Measurements from ENCODE around the gene C10orf71. TPM values are rescaled to one million over a fixed set of nuclear protein-coding genes. Genes with fewer than 3 reads are reported as not detected.

C10orf71 gene
- total RNA-seq, 1 donor from 2014 or later = not detected

DNA sequence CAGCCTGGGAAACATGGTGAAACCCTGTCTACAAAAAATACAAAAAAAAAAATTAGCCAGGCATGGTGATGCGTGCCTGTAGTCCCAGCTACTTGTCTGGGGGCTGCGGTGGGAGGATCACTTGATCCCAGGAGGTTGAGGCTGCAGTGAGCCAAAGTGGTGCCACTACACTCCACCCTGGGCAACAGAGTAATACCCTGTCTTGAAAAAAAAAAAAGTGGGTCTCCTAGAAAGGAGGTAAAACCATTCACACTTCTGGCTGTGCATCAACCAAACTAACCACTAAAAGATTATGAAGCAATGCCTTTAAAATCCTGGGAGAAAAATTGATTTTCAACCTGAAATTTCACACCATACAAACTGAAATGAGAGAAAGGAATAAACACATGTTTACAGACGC, 35.4 kb upstream of the C10orf71 start:
- peaks cover 23% of the 10 kb centered on the region for H3K9me3 Mint-ChIP-seq
- intact Hi-C loops (cut with micrococcal nuclease) = no loop called here
- no peak for DNase-seq (ENCODE audit: low spot score)
- no peak overlapping the region for H3K27ac Mint-ChIP-seq
- H3K27me3 Mint-ChIP-seq (ENCODE audit: low read depth) = peaks cover 16% of the 10 kb centered on the region
- H3K36me3 Mint-ChIP-seq (ENCODE audit: low read depth) = no peaks in the 10 kb centered on the region
- H3K4me3 Mint-ChIP-seq (ENCODE audit: low read depth) = no peak overlapping the region
- no peaks in the 10 kb centered on the region for H3K4me1 Mint-ChIP-seq (ENCODE audit: low read depth)

DNA sequence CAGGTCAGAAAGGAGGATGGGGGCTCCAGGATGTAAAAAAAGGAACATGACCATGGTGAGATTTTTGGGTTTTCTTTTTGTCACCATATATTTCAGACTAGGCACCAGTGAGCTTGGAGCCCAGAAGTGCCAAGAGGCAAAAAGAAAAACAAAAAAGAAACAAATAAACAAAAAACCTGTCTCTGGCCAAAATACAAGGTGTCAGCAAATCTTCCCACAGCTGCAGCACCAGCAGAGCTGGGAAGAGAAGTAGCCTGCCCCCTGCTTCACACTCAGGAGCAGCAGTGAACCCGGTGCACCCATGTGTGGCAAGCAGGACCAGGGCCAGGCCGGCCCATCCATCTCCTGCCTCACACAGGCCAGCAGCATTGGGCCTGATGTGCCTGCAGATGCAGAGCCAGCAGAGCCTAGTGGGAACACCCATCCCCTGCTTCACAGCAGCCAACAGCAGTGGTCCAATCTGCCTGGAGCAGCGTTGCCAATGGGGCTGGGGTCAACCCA, 34.7 kb upstream of the C10orf71 start:
- Mint-ChIP-seq H3K27me3 (ENCODE audit: low read depth) (peaks cover 16% of the 10 kb centered on the region), H3K9me3 (peaks cover 23% of the 10 kb centered on the region), H3K4me3 (ENCODE audit: low read depth) (no peak overlapping the region), H3K27ac (no peak overlapping the region), H3K4me1 (ENCODE audit: low read depth) (no peaks in the 10 kb centered on the region), H3K36me3 (ENCODE audit: low read depth) (no peaks in the 10 kb centered on the region)
- intact Hi-C loops (cut with micrococcal nuclease) = no loop called here
- DNase-seq (ENCODE audit: low spot score) = no peak

DNA sequence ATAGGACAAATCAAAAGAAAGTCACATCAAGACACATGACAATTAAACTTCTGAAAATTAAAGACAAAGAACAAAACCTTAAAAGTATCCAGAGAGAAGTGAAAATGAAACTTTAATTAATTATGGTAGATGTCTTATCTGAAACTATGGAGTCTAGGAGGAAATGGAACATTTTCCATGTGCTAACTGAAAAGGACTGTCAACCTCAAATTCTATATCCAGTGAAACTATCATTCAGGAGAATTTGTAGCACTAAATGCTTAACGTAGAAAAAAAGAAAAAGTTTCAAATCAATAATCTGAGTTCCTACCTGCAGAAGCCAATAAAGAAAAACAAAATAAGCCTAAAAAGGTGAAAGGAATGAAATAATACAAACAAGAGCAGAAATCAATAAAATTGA, 33.1 kb upstream of the C10orf71 start:
- Mint-ChIP-seq H3K4me3 (ENCODE audit: low read depth) (no peak overlapping the region), H3K27ac (no peak overlapping the region), H3K36me3 (ENCODE audit: low read depth) (no peaks in the 10 kb centered on the region), H3K4me1 (ENCODE audit: low read depth) (no peaks in the 10 kb centered on the region), H3K27me3 (ENCODE audit: low read depth) (peaks cover 21% of the 10 kb centered on the region), H3K9me3 (peaks cover 23% of the 10 kb centered on the region)
- DNase-seq (ENCODE audit: low spot score) = no peak
- intact Hi-C loops (cut with micrococcal nuclease) = no loop called here

- H3K4me3 Mint-ChIP-seq (ENCODE audit: low read depth) = no peak overlapping the region
- H3K4me1 Mint-ChIP-seq (ENCODE audit: low read depth) = peaks cover 5% of the 10 kb centered on the region
- H3K36me3 Mint-ChIP-seq (ENCODE audit: low read depth) = no peaks in the 10 kb centered on the region
- peaks cover 23% of the 10 kb centered on the region for H3K9me3 Mint-ChIP-seq
- DNase-seq (ENCODE audit: low spot score) = no peak
- H3K27me3 Mint-ChIP-seq (ENCODE audit: low read depth) = peaks cover 21% of the 10 kb centered on the region
- H3K27ac Mint-ChIP-seq = no peak overlapping the region
- intact Hi-C loops (cut with micrococcal nuclease) = no loop called here
Observed at GRCh38 chr10:49268185-49268584, 30.8 kb upstream of the C10orf71 start.

DNA sequence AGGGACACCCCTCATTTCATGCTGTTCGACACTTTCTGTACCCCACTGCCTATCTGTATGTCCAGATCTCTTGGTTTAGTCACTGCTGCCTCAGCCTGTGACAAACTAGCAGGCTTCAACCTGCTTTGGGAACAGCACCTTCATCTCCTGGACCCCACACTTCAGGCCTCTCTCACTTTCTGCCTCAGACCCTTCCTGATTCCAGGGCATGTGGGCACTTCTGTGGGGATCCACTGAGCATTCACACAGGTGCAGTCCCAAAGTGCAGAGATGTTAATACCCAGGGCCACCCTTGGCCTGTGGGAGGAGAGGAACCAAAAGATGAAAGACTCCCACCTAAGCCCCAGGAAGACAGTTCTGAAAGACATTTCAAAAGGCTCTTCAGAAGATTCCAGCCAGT, 29.4 kb upstream of the C10orf71 start:
- H3K27me3 Mint-ChIP-seq (ENCODE audit: low read depth) = peaks cover 17% of the 10 kb centered on the region
- H3K36me3 Mint-ChIP-seq (ENCODE audit: low read depth) = no peaks in the 10 kb centered on the region
- H3K4me1 Mint-ChIP-seq (ENCODE audit: low read depth) = peaks cover 5% of the 10 kb centered on the region
- no peak for DNase-seq (ENCODE audit: low spot score)
- no peak overlapping the region for H3K27ac Mint-ChIP-seq
- peaks cover 23% of the 10 kb centered on the region for H3K9me3 Mint-ChIP-seq
- intact Hi-C loops (cut with micrococcal nuclease) = no loop called here
- no peak overlapping the region for H3K4me3 Mint-ChIP-seq (ENCODE audit: low read depth)

GRCh38 chr10:49270565-49270964, 28.4 kb upstream of the C10orf71 start:
- Mint-ChIP-seq H3K27me3 (ENCODE audit: low read depth) (peaks cover 13% of the 10 kb centered on the region), H3K9me3 (peaks cover 16% of the 10 kb centered on the region), H3K27ac (no peak overlapping the region), H3K4me3 (ENCODE audit: low read depth) (no peak overlapping the region), H3K4me1 (ENCODE audit: low read depth) (peaks cover 5% of the 10 kb centered on the region), H3K36me3 (ENCODE audit: low read depth) (no peaks in the 10 kb centered on the region)
- DNase-seq (ENCODE audit: low spot score) = no peak
- intact Hi-C loops (cut with micrococcal nuclease) = no loop called here

GRCh38 chr10:49271346-49271745, 27.6 kb upstream of the C10orf71 start:
- peaks cover 8% of the 10 kb centered on the region for H3K9me3 Mint-ChIP-seq
- H3K27me3 Mint-ChIP-seq (ENCODE audit: low read depth) = peaks cover 15% of the 10 kb centered on the region
- no peak overlapping the region for H3K4me3 Mint-ChIP-seq (ENCODE audit: low read depth)
- peaks cover 5% of the 10 kb centered on the region for H3K4me1 Mint-ChIP-seq (ENCODE audit: low read depth)
- H3K36me3 Mint-ChIP-seq (ENCODE audit: low read depth) = no peaks in the 10 kb centered on the region
- no peak for DNase-seq (ENCODE audit: low spot score)
- intact Hi-C loops (cut with micrococcal nuclease) = no loop called here
- no peak overlapping the region for H3K27ac Mint-ChIP-seq

DNA sequence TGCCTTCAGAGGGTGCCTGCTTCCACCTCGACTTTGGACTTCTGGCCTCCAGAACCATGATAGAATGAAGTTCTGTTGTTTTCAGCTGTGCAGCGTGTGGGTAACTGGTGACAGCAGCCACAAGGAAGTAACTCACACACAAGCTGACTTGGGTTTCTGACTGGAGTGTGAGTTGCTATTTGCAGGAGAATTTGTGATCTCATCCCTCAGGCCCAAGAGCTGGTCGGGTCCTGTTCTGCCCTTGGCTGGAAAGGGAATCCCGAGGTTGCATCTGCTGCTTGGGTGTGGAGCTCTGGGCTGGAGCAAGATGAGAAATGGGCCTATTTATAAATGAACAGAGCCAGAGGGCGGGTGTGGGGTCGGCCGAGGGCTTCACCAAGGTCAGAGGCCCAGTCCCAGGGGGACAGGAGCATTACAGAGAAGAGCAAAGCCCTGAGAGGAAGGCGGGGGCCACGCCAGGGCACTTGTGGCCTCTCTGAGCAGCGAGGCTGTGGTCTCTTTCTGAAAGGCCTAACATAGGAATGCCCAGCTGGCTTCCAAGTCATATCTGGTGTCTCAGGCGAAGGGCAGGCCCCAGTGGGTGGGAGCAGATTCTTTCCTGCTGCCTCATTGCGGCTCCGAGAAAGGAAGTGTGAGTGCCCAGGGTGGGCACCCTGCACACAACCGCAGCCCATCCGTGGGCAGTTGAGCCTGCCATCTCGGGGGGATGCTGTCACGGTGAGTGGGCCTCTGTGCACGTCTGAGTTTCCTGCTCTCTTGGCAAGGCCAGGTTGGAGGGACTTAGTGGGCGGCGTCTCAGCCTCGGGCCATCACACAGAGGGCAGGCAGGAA, 26.5 kb upstream of the C10orf71 start:
- no peak overlapping the region for H3K27ac Mint-ChIP-seq
- peaks cover 3% of the 10 kb centered on the region for H3K9me3 Mint-ChIP-seq
- DNase-seq (ENCODE audit: low spot score) = no peak
- H3K4me1 Mint-ChIP-seq (ENCODE audit: low read depth) = peaks cover 5% of the 10 kb centered on the region
- H3K4me3 Mint-ChIP-seq (ENCODE audit: low read depth) = no peak overlapping the region
- H3K36me3 Mint-ChIP-seq (ENCODE audit: low read depth) = no peaks in the 10 kb centered on the region
- H3K27me3 Mint-ChIP-seq (ENCODE audit: low read depth) = peaks cover 13% of the 10 kb centered on the region
- intact Hi-C loops (cut with micrococcal nuclease) = no loop called here

- no peaks in the 10 kb centered on the region for H3K9me3 Mint-ChIP-seq
- no peaks in the 10 kb centered on the region for H3K36me3 Mint-ChIP-seq (ENCODE audit: low read depth)
- no peak overlapping the region for H3K4me3 Mint-ChIP-seq (ENCODE audit: low read depth)
- peaks cover 5% of the 10 kb centered on the region for H3K4me1 Mint-ChIP-seq (ENCODE audit: low read depth)
- no peak for DNase-seq (ENCODE audit: low spot score)
- peaks cover 8% of the 10 kb centered on the region for H3K27me3 Mint-ChIP-seq (ENCODE audit: low read depth)
- no peak overlapping the region for H3K27ac Mint-ChIP-seq
- intact Hi-C loops (cut with micrococcal nuclease) = no loop called here
Observed at GRCh38 chr10:49273082-49273465, 25.9 kb upstream of the C10orf71 start.

DNA sequence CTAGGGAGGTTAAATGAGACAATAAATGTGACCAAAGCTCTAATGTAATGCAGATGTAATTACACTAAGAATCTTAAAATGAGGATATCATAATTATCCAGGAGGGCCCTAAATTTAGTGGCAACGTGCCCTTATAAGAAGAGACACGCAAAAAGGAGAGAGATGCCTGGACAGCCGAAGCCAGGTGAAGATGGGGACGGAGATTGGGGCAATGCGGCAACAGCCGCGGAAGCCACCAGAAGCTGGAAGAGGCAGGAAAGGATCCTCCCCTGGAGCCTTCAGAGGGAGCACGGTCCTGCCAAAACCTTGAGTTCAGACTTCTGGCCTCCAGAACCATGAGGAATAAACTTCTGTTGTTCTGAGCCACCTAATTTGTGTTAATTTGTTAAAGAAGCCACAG, 25.3 kb upstream of the C10orf71 start:
- Mint-ChIP-seq H3K4me1 (ENCODE audit: low read depth) (peaks cover 5% of the 10 kb centered on the region), H3K27me3 (ENCODE audit: low read depth) (peaks cover 8% of the 10 kb centered on the region)

GRCh38 chr10:49274886-49275285, 24.1 kb upstream of the C10orf71 start:
- H3K27ac Mint-ChIP-seq = no peak overlapping the region
- no peaks in the 10 kb centered on the region for H3K36me3 Mint-ChIP-seq (ENCODE audit: low read depth)
- peaks cover 7% of the 10 kb centered on the region for H3K27me3 Mint-ChIP-seq (ENCODE audit: low read depth)
- intact Hi-C loops (cut with micrococcal nuclease) = no loop called here
- no peaks in the 10 kb centered on the region for H3K9me3 Mint-ChIP-seq
- no peak overlapping the region for H3K4me3 Mint-ChIP-seq (ENCODE audit: low read depth)
- no peak for DNase-seq (ENCODE audit: low spot score)
- peaks cover 5% of the 10 kb centered on the region for H3K4me1 Mint-ChIP-seq (ENCODE audit: low read depth)

More for the DNA sequence above, 25.3 kb upstream of the C10orf71 start:
- Mint-ChIP-seq H3K9me3 (no peaks in the 10 kb centered on the region), H3K4me3 (ENCODE audit: low read depth) (no peak overlapping the region), H3K27ac (no peak overlapping the region), H3K36me3 (ENCODE audit: low read depth) (no peaks in the 10 kb centered on the region)
- DNase-seq (ENCODE audit: low spot score) = no peak
- intact Hi-C loops (cut with micrococcal nuclease) = no loop called here

DNA sequence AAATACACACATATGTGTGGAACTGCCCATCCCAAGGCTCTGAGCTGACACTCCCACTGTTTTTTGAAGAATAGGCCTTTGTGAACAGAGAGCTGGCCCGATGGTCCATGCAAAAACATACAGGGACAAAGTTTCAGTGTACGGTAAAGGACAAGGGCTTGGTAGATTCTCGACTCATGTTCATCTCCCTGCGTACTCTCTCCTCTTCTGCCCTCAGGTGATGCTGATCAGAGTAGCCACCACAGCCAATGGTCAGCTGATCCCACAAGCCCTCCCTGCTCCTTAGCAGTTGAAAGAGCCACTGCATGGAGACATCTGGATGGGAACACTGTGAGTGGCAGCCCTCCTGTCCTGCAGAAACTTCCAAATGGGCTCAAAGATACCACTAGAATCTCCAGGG, 23.1 kb upstream of the C10orf71 start:
- H3K9me3 Mint-ChIP-seq = no peaks in the 10 kb centered on the region
- H3K27me3 Mint-ChIP-seq (ENCODE audit: low read depth) = peaks cover 2% of the 10 kb centered on the region
- no peak for DNase-seq (ENCODE audit: low spot score)
- intact Hi-C loops (cut with micrococcal nuclease) = no loop called here
- H3K4me1 Mint-ChIP-seq (ENCODE audit: low read depth) = peaks cover 8% of the 10 kb centered on the region
- H3K4me3 Mint-ChIP-seq (ENCODE audit: low read depth) = no peak overlapping the region
- no peaks in the 10 kb centered on the region for H3K36me3 Mint-ChIP-seq (ENCODE audit: low read depth)
- H3K27ac Mint-ChIP-seq = no peak overlapping the region

GRCh38 chr10:49276596-49276995, 22.4 kb upstream of the C10orf71 start:
- Mint-ChIP-seq H3K9me3 (no peaks in the 10 kb centered on the region), H3K27ac (no peak overlapping the region), H3K4me3 (ENCODE audit: low read depth) (no peak overlapping the region), H3K4me1 (ENCODE audit: low read depth) (peaks cover 8% of the 10 kb centered on the region), H3K36me3 (ENCODE audit: low read depth) (no peaks in the 10 kb centered on the region), H3K27me3 (ENCODE audit: low read depth) (peaks cover 2% of the 10 kb centered on the region)
- intact Hi-C loops (cut with micrococcal nuclease) = no loop called here
- no peak for DNase-seq (ENCODE audit: low spot score)

Data from activated T-helper 2 cell treated with anti-CD3 and anti-CD28 coated beads, Interferon-gamma antibody, Interleukin-2, Interleukin-4, amounts not matched to agents 10 μg/mL and 5 μg/mL and 100 μg/mL, durations not matched to agents 14 hours and 24 hours and 36 hours (primary cell).